Lower lobe of right lung (tissue), 2 donors: ENCODE measurements around the gene NFAM1. TPM values are rescaled to one million over a fixed set of nuclear protein-coding genes. Genes with fewer than 3 reads are reported as not detected.

Experiments
- ATAC-seq, 2 donors: fragments of 200-7000 bp; cut with Tn5 transposase; one replicate each; pipeline ENCODE4 v1.9.1; 2020 to 2022; ENCODE audit warnings: mild to moderate bottlenecking in 2 of 2, moderate library complexity in 2 of 2
- DNase-seq: peaks from one replicate; pipeline ENCODE4 v3.0.0-alpha.2; 2020
- H3K27ac ChIP-seq: fragments of 200-600 bp; one replicate; pipeline ENCODE4 v1.8.0; 2022
- H3K27me3 ChIP-seq: fragments of 200-600 bp; one replicate; pipeline ENCODE4 v1.8.0; 2022; ENCODE audit warnings: low read depth
- H3K36me3 ChIP-seq: fragments of 200-600 bp; one replicate; pipeline ENCODE4 v1.8.0; 2022; ENCODE audit warnings: mild to moderate bottlenecking
- H3K4me1 ChIP-seq: fragments of 200-600 bp; one replicate; pipeline ENCODE4 v1.8.0; 2022
- H3K4me3 ChIP-seq: fragments of 200-600 bp; one replicate; pipeline ENCODE4 v1.8.0; 2022; ENCODE audit warnings: mild to moderate bottlenecking
- H3K9me3 ChIP-seq: fragments of 200-600 bp; one replicate; pipeline ENCODE4 v1.8.0; 2022
- intact Hi-C: fragments of 100-400 bp; cut with DNase I; formaldehyde crosslinking; loops from one replicate; pipeline ENCODE4 v1.11.0; 2022
- total RNA-seq: library from RNA; stranded (reverse); fragmentation: NEBNext Ultra II Directional; extraction: Animal tissue kit (Norgen Biotek cat#: 25700); gene quantifications from one replicate; pipeline ENCODE4 v1.2.1, GENCODE V29; 2021
- TF ChIP-seq, protein P1 (sequence below): fragments of 200-600 bp; IDR thresholded peaks from one replicate; pipeline ENCODE4 v1.8.0; 2022; ENCODE audit warnings: antibody characterized with exemption, mild to moderate bottlenecking
- donor health status: DM: no; HTN: yes; CAD: no; lungs with severe emphysema.

Gene NFAM1
- total RNA-seq, 1 donor from 2014 or later = 21.8 TPM

DNA sequence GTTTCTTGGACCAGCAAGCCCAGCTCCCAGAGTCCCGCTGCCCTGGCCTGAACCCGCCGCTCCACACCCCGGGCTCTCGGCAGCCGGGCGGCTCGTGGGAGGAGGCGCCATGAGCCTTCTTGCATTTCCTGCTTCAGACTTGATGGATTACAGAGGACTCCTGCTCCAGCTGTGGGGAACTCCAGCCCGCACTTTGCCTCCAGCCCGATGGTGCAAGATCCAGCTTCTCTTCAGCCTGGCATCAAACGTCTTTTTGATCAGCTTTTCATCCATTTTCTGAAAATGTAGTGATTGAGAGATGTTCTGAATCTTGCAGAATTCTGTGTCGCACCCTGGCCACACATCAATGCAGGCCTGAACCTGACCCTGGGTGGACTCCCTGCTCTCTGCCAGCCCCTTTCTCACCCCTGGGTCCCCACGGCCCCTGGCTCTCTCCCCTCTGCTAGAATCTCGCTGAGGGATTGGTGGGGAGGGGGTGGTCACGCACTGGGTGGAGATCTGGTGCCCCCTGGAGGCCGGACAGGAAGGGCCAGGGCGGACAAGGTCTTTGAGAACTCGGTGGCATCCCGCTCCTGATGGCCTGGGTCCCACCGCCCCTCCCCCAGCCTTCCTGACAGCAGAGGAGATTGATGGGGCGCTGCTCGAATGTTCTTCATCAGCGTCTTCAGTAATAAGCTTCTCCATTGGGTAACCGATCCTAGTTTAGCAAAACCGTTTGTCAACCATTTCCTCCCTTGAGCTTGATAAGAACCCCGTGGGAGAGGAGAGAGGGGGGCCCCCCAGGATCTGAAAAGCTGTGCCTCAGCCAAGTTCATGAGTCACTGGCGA lies 12.1 kb upstream of the NFAM1 start:
- H3K4me1 ChIP-seq = peaks cover 30% of the 10 kb centered on the region
- DNase-seq (peak; percentile 82), ATAC-seq (peak; percentile 88 to 90)
- intact Hi-C loops = no loop called here
- peak overlapping the region; percentile 53 for H3K4me3 ChIP-seq
- H3K27me3 ChIP-seq = no peaks in the 10 kb centered on the region
- H3K9me3 ChIP-seq = no peaks in the 10 kb centered on the region
- H3K27ac ChIP-seq = peak overlapping the region; percentile 80
- TF ChIP-seq, protein P1, sequence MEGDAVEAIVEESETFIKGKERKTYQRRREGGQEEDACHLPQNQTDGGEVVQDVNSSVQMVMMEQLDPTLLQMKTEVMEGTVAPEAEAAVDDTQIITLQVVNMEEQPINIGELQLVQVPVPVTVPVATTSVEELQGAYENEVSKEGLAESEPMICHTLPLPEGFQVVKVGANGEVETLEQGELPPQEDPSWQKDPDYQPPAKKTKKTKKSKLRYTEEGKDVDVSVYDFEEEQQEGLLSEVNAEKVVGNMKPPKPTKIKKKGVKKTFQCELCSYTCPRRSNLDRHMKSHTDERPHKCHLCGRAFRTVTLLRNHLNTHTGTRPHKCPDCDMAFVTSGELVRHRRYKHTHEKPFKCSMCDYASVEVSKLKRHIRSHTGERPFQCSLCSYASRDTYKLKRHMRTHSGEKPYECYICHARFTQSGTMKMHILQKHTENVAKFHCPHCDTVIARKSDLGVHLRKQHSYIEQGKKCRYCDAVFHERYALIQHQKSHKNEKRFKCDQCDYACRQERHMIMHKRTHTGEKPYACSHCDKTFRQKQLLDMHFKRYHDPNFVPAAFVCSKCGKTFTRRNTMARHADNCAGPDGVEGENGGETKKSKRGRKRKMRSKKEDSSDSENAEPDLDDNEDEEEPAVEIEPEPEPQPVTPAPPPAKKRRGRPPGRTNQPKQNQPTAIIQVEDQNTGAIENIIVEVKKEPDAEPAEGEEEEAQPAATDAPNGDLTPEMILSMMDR = peak; percentile 65
- H3K36me3 ChIP-seq = no peaks in the 10 kb centered on the region

DNA sequence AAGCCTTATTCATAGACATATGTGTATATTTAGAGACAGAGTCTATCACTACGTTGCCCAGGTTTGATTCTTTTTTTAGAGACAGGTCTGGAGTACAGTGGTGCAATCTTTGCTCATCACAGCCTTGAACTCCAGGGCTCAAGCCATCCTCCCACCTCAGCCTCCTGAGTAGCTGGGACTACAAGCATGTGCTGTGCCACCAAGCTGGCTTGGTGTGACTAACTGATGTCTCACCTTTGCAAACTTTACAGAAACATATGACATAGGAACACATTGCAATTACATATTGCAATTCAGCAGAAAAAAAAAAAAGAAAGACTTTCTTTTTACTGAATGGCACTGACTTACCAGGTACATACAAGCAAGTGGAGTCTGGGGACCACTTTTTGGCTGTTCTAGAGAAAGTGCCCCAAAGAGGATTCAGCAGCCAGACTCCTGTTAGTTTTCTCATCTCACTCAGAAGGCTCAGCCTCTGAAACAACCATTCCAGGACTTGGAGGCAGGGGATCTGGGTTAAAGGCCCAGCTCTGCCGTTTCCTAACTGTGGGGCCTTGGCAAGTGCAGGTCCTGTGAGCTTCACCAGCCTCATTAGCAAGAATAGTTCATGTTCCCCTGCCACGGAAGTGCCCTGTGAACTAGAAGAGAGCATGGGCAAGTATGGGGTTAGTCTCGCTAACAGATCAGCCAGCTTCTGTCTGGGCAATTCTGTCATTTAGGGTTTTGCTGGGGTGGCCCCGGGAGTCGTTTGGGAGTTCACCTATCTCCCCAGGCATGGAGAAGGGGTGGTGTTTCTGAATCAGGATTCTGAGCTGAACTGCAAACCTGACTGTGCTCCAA lies 11.3 kb upstream of the NFAM1 start:
- Histone ChIP-seq H3K4me3 (peak overlapping the region; percentile 53), H3K9me3 (no peaks in the 10 kb centered on the region), H3K36me3 (no peaks in the 10 kb centered on the region), H3K27ac (peak overlapping the region; percentile 80), H3K27me3 (no peaks in the 10 kb centered on the region), H3K4me1 (peaks cover 30% of the 10 kb centered on the region)
- intact Hi-C loops = no loop called here
- DNase-seq = no peak
- TF ChIP-seq, protein P1 = no peak
- peak in 1 of 2 donors; percentile 5 for ATAC-seq

DNA sequence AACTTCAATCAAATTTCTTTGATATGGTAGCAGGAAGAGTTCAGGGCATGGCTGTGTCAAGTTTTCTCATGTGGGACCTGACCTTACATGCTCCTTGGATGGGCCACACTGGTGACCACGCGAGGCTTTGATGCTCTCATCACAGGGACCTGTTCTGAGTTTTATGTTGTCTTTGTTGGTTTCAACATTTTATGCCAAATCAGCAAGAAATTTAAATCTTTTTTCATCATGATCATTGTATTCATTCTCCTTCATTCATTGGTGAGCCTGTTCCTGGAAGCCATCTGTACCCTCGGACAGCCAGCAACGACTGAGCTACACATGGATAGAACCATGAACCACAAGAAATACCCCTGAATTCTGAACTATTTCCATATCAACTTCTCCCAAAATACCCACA lies 10.5 kb upstream of the NFAM1 start:
- intact Hi-C loops = no loop called here
- no peak for ATAC-seq

DNA sequence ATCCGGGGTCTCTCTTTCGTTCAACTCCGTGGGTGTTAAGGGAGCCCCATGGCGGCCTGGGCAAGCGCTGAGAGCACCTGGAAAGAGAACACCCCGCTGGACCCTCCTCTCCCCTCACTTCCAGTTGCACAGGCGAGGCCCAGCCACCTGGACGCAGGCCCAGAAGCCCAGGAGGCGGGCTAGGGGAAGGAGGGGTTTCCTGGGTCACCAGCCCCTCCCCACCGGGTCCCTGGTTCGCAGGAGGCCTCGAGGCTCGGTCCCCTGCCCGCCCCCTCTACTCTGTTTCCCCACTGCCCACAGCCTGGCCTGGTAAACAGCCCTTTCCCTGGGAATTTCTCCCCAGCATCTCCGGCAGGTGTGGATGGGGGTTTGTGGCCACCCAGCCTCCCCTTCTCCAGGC lies 8.5 kb upstream of the NFAM1 start:
- Histone ChIP-seq H3K4me1 (peaks cover 53% of the 10 kb centered on the region), H3K36me3 (no peaks in the 10 kb centered on the region), H3K27me3 (no peaks in the 10 kb centered on the region), H3K9me3 (no peaks in the 10 kb centered on the region), H3K4me3 (no peak overlapping the region), H3K27ac (no peak overlapping the region)
- DNase-seq = no peak
- ATAC-seq = no peak
- intact Hi-C loops = no loop called here
- TF ChIP-seq, protein P1 = no peak

More for the DNA sequence above, 10.5 kb upstream of the NFAM1 start:
- H3K4me1 ChIP-seq = peaks cover 35% of the 10 kb centered on the region
- H3K4me3 ChIP-seq = no peak overlapping the region
- H3K27me3 ChIP-seq = no peaks in the 10 kb centered on the region
- H3K36me3 ChIP-seq = no peaks in the 10 kb centered on the region
- TF ChIP-seq, protein P1 = no peak
- H3K27ac ChIP-seq = peak overlapping the region; percentile 80
- H3K9me3 ChIP-seq = no peaks in the 10 kb centered on the region
- no peak for DNase-seq

DNA sequence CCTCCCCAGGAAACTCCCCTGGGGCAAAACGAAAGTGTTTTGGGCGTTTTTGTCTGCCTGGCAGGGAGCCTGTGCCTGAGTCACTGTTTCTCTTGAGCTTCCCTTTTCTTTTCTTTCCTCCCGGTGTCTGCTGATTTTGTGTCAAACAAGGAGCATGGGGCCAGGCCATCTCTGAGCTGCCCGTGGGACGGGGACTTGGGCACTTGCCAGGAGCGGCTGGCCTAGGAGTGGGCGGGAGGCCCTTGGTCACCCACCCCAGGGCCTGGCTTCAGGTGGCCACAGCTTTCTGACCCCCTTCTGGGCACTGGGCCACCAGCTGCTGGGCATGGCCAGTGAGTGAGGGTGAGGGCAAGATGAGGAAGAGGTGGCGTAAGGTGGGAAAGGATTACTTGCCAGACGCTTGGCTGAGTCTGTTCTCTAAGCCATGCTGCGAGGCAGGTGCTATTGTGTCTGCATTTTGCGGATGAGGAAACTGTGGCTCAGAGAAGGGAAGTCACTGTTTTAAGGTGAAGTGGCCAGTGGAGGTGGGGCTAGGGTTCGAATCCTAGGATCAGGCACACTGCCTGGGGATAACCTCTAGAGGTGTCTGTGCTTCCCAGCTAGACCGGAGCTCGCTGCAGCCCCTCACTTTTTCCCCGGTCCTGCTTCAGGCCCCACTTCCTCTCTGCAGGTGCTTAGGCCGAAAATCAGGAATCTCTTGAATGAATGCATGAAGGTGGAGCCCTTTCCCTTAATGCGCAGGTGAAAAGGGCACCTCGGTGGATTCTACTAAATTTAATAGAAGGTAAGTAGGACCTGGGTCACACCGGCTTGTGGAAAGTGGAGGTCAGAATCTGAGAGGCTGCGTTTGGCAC lies 7.8 kb upstream of the NFAM1 start:
- intact Hi-C loops = no loop called here
- Histone ChIP-seq H3K27ac (peak overlapping the region; percentile 69), H3K4me3 (peak overlapping the region; percentile 9), H3K27me3 (no peaks in the 10 kb centered on the region), H3K9me3 (no peaks in the 10 kb centered on the region), H3K4me1 (peaks cover 53% of the 10 kb centered on the region), H3K36me3 (no peaks in the 10 kb centered on the region)
- DNase-seq (peak; percentile 74), ATAC-seq (peak; percentile 2 to 15)
- TF ChIP-seq, protein P1 = no peak
